Thyroid gland (tissue), 4 donors: ENCODE results near the gene FGD3.

Source experiments
- POLR2A ChIP-seq, 2 donors: fragments of 450-650 bp; IDR thresholded peaks; one replicate each; pipeline ENCODE4 v1.6.1; 2017; ENCODE audit warnings: antibody characterized with exemption in 2 of 2, mild to moderate bottlenecking in 2 of 2, moderate library complexity in 1 of 2
- TF ChIP-seq, protein P1 (sequence below), 6 experiments: fragments of 200-600 bp in 3 of 6; fragments of 450-650 bp in 3 of 6; sonication (generic) in 3 of 6; IDR thresholded peaks; one replicate each; pipeline ENCODE4 v1.5.1; 2016 to 2019; ENCODE audit warnings: antibody characterized with exemption in 6 of 6, mild to moderate bottlenecking in 2 of 6, inconsistent platforms in 1 of 6, moderate library complexity in 1 of 6

DNA sequence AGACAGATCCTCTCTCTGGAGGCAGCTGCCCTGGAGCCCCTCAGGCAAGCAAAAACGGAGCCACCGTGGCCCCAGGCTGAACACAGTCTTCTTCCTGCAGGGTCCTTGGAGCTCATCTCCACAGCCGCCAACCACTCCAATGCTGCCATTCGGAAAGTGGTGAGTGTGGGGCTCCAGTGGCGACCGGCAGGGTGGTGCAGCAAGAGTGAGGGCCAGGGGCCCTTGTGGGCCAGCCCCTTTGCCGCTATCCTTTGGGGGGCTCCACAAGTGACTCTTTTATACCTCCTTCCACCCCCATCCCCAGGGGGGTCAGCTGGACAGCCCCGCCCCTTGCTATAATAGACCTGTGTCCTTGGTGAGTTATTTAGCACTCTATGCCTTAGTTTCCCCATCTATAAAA lies 63.8 kb downstream of the FGD3 start:
- TF ChIP-seq, protein P1, sequence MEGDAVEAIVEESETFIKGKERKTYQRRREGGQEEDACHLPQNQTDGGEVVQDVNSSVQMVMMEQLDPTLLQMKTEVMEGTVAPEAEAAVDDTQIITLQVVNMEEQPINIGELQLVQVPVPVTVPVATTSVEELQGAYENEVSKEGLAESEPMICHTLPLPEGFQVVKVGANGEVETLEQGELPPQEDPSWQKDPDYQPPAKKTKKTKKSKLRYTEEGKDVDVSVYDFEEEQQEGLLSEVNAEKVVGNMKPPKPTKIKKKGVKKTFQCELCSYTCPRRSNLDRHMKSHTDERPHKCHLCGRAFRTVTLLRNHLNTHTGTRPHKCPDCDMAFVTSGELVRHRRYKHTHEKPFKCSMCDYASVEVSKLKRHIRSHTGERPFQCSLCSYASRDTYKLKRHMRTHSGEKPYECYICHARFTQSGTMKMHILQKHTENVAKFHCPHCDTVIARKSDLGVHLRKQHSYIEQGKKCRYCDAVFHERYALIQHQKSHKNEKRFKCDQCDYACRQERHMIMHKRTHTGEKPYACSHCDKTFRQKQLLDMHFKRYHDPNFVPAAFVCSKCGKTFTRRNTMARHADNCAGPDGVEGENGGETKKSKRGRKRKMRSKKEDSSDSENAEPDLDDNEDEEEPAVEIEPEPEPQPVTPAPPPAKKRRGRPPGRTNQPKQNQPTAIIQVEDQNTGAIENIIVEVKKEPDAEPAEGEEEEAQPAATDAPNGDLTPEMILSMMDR (IDR thresholded peaks at IDR 0.05) = no peak
- no peak for TF ChIP-seq POLR2A (IDR thresholded peaks at IDR 0.05)
